ENCODE measurements around the gene FCRL6.

The FCRL6 gene

DNA sequence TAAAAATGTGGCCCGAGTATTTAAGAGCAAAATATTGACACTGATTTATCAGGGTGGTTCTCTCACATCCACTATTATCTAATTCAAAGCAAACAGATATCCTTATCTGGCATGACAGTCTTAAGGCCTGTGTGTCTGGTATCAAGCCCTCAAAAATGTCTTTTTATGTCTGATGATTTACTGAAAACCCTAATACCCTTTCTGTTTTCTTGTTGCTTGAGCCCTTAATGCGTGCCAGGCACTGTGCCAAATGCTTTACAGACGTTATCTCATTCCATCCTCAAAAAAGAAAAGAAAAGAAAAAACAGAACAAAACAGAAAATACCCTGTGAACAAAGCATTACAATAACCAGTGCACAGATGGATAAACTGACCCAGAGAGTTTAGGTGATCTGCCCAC, 15.7 kb upstream of the FCRL6 start:
- Mint-ChIP-seq H3K4me1 (ENCODE audit: low read depth) (peaks cover 8% of the 10 kb centered on the region), H3K36me3 (no peaks in the 10 kb centered on the region), H3K27ac (no peak overlapping the region), H3K9me3 (ENCODE audit: low read depth) (no peaks in the 10 kb centered on the region), H3K27me3 (peaks cover 1% of the 10 kb centered on the region), H3K4me3 (no peak overlapping the region)

DNA sequence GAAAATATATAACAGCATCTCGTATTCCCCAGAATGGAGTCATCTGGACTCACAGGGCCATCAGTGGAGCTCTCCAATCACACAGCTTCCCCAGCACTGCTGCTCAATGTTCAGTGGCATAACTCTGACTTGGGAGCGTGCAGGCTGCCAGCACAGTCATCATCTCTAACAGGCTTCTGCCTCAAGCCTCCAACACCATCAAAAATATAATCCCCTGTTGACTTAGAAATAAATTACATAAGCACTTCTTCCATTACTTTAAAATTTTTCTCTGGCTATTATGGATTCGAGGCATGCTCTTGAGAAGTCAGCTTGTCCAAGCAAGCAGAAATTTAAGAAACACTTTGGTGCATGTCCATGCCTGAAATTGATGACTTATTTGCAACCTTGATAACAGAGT, 15.2 kb upstream of the FCRL6 start:
- H3K36me3 Mint-ChIP-seq = no peaks in the 10 kb centered on the region
- H3K27me3 Mint-ChIP-seq = peaks cover 4% of the 10 kb centered on the region
- H3K4me1 Mint-ChIP-seq (ENCODE audit: low read depth) = peaks cover 5% of the 10 kb centered on the region
- H3K4me3 Mint-ChIP-seq = no peak overlapping the region
- no peaks in the 10 kb centered on the region for H3K9me3 Mint-ChIP-seq (ENCODE audit: low read depth)
- H3K27ac Mint-ChIP-seq = no peak overlapping the region

DNA sequence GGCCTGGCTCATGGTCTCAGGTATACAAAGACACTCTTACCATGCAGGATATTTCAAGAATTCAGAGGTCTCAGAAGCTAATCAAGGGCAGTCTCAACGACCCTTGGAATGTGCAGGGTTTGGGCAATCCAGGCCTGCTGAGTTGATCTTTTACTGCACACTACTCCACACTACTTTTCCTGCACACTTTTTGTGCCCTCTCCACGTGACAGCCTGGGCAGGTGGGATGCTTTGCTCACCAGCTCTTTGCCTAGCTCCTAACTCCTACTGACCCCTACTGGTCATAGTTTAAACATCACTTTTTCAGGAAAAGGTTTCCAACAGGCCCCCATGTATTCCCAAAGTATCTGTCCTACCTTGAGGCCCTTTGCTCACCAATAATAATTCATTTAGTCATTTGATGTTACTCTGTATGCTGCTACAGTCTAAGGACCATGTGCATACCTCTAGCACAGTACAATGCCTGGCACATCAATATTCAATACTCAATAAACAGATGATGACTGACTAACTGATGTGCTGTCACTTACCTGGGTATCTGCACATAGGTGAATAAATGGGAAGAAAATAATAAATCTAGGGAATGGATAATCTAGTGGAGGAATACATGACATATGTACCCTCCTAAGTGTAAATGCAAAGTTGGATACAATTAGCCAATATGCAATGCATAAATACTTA, 11.8 kb upstream of the FCRL6 start:
- no peaks in the 10 kb centered on the region for H3K4me1 Mint-ChIP-seq (ENCODE audit: low read depth)
- no peak overlapping the region for H3K27ac Mint-ChIP-seq
- peaks cover 6% of the 10 kb centered on the region for H3K27me3 Mint-ChIP-seq
- no peak overlapping the region for H3K4me3 Mint-ChIP-seq
- no peaks in the 10 kb centered on the region for H3K36me3 Mint-ChIP-seq
- no peaks in the 10 kb centered on the region for H3K9me3 Mint-ChIP-seq (ENCODE audit: low read depth)

DNA sequence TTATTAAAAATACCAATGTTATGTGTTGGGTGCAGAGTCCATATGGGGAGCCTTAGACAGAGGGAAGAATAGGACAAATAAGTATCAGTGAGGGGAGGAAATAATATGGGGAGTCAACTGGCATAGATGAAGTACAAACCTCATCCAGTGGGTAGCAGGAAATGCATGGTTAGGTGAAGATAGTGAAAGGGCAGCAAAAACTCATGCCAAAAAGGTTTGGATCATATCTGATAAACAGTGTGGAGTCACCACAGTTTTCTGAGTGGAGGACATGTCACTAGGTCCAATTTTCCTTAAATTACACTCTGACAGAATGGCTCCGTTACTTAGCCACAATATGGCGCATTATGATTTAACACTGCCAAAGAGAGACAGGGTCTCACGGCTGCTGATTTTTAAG, 11.1 kb upstream of the FCRL6 start:
- Mint-ChIP-seq H3K36me3 (no peaks in the 10 kb centered on the region), H3K27me3 (peaks cover 6% of the 10 kb centered on the region)

DNA sequence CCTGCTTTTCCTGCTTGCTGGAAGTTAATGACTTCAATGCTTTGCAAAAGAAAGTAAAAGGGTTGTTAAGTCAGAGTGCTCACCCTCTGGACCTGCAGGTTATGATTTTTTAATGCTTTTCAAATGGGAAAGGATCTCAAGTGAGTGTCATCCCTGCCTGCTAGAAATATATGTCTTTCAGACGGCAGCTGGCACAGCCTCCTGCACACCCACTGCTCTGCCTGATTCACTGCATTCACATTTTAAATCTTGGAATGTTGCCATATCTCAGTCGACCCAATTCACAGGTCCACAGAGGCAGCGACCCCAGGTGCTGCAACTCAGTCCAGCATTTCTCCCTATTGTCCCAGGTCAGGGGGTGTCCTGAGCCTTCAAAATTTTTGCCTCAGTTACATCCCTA, 10.7 kb upstream of the FCRL6 start:
- Mint-ChIP-seq H3K36me3 (no peaks in the 10 kb centered on the region), H3K27me3 (peaks cover 6% of the 10 kb centered on the region), H3K9me3 (ENCODE audit: low read depth) (no peaks in the 10 kb centered on the region), H3K4me3 (no peak overlapping the region), H3K27ac (no peak overlapping the region), H3K4me1 (ENCODE audit: low read depth) (no peaks in the 10 kb centered on the region)

More for the DNA sequence above, 11.1 kb upstream of the FCRL6 start:
- Mint-ChIP-seq H3K4me3 (no peak overlapping the region), H3K4me1 (ENCODE audit: low read depth) (no peaks in the 10 kb centered on the region), H3K9me3 (ENCODE audit: low read depth) (no peaks in the 10 kb centered on the region), H3K27ac (no peak overlapping the region)

DNA sequence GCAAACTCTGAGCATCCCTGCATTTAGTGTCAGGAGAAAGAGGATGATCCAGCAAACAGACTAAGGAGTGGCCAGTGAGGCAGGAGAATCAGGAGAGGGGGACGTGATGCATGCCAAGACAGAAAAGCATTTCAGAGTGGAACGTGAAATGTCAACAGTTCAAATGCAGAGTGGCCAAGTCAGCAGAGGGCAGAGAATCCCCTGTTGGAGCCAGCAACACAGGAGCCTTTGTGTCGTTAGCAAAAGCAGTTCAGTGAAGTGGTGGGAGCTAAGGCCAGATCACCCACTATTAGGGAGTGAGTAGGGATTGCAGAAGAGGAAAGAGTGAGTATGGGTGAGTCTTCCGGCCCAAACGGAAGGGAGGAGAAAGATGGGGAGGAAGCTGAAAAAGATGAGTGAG, 6.6 kb upstream of the FCRL6 start:
- no peak overlapping the region for H3K4me3 Mint-ChIP-seq
- peaks cover 17% of the 10 kb centered on the region for H3K4me1 Mint-ChIP-seq (ENCODE audit: low read depth)
- H3K9me3 Mint-ChIP-seq (ENCODE audit: low read depth) = no peaks in the 10 kb centered on the region
- H3K27ac Mint-ChIP-seq = no peak overlapping the region
- no peaks in the 10 kb centered on the region for H3K36me3 Mint-ChIP-seq
- H3K27me3 Mint-ChIP-seq = peaks cover 6% of the 10 kb centered on the region

DNA sequence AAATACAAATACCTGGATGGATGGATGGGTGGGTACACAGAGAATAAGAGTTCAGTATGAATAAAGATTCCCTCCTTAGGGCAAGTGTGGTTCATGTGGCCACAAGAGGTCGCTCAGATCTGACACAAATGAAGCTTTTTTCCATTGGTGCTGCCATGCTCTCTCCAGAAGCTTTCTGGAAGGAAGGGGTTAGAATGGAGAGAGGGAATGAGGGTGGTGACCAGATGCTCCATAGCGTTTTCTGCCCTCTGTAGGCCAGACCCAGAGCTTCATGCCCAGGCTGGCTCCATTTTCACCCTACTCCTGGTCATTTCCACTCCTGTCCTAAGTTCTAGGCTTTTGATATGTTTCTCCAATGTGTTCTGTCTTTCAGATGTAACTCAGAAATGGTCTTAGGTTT, 3.3 kb upstream of the FCRL6 start:
- Mint-ChIP-seq H3K4me1 (ENCODE audit: low read depth) (peaks cover 23% of the 10 kb centered on the region), H3K27me3 (no peaks in the 10 kb centered on the region), H3K36me3 (no peaks in the 10 kb centered on the region), H3K4me3 (no peak overlapping the region), H3K9me3 (ENCODE audit: low read depth) (no peaks in the 10 kb centered on the region), H3K27ac (no peak overlapping the region)

DNA sequence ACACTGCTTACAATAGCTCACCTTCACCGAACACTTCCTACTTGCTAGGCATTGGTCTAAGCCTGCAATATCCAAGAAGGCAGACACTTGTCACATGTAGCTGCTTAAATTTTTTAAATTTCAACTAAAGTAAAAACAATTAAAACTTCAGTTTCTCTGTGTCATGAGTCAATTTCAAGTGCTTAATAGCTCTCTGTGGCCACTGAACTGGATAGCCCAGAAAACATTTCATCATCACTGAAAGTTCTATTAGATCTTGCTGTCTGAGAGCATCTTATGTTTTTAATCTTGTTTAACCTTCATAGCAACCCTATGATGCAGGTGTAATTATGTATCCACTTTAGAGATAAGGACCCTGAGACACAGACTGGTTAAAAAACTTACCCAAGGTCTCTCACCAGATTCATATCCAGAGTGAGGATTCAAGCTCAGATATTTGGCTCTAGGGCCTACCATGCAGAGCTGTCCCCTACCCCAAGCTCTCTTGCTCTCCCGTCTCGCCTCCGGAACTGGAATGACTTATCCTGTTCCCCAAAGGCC, 2.6 kb upstream of the FCRL6 start:
- Mint-ChIP-seq H3K9me3 (ENCODE audit: low read depth) (no peaks in the 10 kb centered on the region), H3K36me3 (no peaks in the 10 kb centered on the region), H3K27ac (no peak overlapping the region), H3K4me1 (ENCODE audit: low read depth) (peaks cover 23% of the 10 kb centered on the region), H3K27me3 (no peaks in the 10 kb centered on the region), H3K4me3 (no peak overlapping the region)

DNA sequence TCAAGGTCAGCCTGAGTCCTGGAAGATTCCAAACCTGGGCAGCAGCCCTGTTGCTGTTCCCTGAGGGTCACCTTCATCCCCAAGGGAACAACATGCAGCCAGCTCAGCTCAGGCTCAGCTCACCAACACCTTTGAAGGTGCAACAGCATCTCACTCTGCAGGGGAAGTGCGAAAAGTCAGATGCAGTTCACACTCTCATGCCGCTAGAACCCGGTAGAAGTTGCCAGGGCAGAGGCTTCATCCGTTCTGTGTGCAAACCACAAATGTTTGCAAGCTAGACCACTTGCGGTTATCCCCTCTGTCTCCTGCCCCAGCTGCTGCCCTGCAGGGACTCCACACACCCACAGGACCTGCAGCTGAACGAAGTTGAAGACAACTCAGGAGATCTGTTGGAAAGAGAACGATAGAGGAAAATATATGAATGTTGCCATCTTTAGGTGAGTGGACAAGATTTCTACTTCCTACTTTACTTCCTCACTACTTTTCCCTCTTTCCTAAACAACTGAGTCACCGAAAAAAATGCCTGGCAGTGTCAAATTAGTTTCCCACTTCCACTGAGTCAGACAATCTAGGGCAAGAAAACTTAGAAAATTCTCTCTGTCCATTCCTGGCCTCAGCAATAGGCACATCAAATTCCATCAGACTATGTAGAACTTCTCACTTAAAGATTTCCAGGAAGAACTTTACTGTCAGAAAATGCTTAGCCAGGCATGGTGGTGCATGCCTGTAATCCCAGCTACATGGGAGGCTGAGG, 1.8 kb upstream of the FCRL6 start:
- peak overlapping the region; percentile 46 for H3K4me3 Mint-ChIP-seq
- H3K27me3 Mint-ChIP-seq = peaks cover 4% of the 10 kb centered on the region
- no peaks in the 10 kb centered on the region for H3K36me3 Mint-ChIP-seq
- H3K27ac Mint-ChIP-seq = no peak overlapping the region
- H3K9me3 Mint-ChIP-seq (ENCODE audit: low read depth) = no peaks in the 10 kb centered on the region
- H3K4me1 Mint-ChIP-seq (ENCODE audit: low read depth) = peaks cover 23% of the 10 kb centered on the region

DNA sequence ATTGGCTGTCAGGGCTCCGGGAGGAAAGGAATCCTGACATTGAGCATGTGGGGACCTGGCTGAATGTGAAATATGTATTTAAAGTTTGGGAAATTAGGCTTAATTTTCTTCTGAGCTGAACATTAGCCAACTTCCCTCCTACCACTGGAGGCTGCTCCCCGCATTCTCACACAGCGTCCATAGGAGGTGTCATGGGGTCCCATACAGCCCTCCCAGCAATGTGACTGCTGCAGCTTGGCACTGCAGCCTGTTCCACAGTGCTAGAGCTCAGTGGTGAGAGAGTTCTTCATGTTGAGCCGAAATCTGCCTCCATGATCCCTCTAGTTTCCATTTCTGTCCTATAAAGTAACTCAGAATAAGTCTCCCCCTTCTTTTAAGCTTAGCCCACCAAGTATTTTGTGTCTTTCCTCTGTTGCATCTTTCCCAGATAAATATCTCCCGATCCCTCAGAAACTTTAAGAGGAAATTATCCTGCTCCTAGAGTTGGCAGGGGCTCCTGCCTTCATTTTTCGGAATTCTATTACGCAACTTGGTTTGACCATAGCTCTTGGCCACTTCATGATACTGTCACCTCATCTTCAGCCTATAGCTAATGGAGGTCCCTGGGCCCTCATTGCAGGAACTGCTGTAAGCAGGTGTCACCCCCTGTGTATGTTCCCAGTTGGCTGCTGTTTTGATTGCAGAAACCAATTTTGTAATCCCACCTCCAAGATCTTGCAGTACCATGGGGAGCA, 2.0 kb downstream of the FCRL6 start:
- no peaks in the 10 kb centered on the region for H3K36me3 Mint-ChIP-seq
- H3K4me3 Mint-ChIP-seq = no peak overlapping the region
- H3K27ac Mint-ChIP-seq = no peak overlapping the region
- no peaks in the 10 kb centered on the region for H3K9me3 Mint-ChIP-seq (ENCODE audit: low read depth)
- peaks cover 20% of the 10 kb centered on the region for H3K4me1 Mint-ChIP-seq (ENCODE audit: low read depth)
- H3K27me3 Mint-ChIP-seq = peaks cover 4% of the 10 kb centered on the region

DNA sequence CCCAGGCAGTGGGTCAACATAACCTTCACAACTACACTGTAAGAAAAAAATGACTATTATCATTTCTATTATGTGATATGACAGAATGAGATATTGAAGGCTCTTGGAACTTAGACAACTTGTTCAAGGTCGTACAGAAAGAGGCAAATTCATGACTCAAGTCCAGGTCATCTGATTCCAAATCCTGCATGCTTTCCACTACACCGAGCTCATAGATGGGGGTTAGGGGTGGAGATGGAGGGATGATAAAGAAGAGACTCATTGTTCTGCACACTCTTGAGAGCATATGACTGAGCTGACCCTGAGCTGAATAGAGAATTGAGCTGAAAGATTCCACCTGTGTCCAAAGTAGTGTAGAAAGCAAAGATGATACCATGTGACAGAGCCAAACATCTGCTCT, 2.8 kb downstream of the FCRL6 start:
- H3K27me3 Mint-ChIP-seq = peaks cover 4% of the 10 kb centered on the region
- H3K27ac Mint-ChIP-seq = no peak overlapping the region
- H3K4me3 Mint-ChIP-seq = no peak overlapping the region
- no peaks in the 10 kb centered on the region for H3K36me3 Mint-ChIP-seq
- no peaks in the 10 kb centered on the region for H3K9me3 Mint-ChIP-seq (ENCODE audit: low read depth)
- H3K4me1 Mint-ChIP-seq (ENCODE audit: low read depth) = peaks cover 12% of the 10 kb centered on the region

DNA sequence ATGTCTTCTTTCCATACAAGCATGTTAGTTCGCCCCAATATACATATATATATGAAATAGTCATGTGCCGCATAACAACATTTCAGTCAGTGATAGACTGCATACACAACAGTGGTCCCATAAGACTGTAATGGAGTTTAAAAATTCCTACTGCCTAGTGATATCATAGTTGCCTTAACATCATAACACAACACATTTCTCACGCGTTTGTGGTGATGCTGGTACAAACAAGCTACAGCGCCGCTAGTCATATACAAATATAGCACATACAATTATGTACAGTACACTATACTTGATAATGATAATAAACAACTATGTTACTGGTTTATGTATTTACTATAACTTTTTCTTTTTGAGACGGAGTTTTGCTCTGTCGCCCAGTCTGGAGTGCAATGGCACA, 13.8 kb downstream of the FCRL6 start:
- Mint-ChIP-seq H3K9me3 (ENCODE audit: low read depth) (no peaks in the 10 kb centered on the region), H3K4me1 (ENCODE audit: low read depth) (peaks cover 8% of the 10 kb centered on the region), H3K27ac (no peak overlapping the region), H3K36me3 (no peaks in the 10 kb centered on the region), H3K27me3 (no peaks in the 10 kb centered on the region), H3K4me3 (no peak overlapping the region)

DNA sequence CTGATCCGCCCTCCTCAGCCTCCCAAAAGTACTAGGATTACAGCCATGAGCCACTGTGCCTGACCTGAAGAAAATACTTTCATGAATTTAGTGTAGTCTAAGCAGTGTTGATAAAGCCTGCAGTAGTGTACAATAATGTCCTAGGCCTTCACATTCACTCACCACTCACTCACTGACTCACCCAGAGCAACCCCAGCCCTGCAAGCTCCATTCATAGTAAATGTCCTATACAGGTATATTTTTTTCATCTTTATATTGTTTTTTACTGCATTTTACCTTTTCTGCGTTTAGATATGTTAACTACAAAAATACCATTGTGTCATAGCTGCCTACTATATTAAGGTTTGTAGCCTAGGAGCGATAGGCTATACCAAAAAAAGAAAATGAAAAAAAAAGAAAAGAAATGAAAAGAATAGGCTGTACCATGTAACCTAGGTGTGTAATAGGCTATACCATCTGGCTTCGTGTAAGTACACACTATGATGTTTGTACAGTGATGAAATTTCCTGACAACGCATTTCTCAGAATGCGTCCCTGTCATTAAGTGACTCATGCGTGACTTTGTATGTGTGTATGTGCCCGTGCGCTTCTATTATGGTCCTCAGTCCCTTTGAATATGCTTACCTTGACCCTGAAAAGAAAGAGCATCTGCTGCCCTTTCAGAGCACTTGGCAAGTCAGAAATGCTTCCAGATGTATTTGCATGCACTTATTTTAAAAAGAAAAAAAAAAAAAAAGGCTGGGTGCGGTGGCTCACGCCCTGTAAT, 15.3 kb downstream of the FCRL6 start:
- H3K36me3 Mint-ChIP-seq = no peaks in the 10 kb centered on the region
- peaks cover 8% of the 10 kb centered on the region for H3K4me1 Mint-ChIP-seq (ENCODE audit: low read depth)
- H3K27ac Mint-ChIP-seq = no peak overlapping the region
- H3K9me3 Mint-ChIP-seq (ENCODE audit: low read depth) = no peaks in the 10 kb centered on the region
- H3K4me3 Mint-ChIP-seq = no peak overlapping the region
- H3K27me3 Mint-ChIP-seq = no peaks in the 10 kb centered on the region

DNA sequence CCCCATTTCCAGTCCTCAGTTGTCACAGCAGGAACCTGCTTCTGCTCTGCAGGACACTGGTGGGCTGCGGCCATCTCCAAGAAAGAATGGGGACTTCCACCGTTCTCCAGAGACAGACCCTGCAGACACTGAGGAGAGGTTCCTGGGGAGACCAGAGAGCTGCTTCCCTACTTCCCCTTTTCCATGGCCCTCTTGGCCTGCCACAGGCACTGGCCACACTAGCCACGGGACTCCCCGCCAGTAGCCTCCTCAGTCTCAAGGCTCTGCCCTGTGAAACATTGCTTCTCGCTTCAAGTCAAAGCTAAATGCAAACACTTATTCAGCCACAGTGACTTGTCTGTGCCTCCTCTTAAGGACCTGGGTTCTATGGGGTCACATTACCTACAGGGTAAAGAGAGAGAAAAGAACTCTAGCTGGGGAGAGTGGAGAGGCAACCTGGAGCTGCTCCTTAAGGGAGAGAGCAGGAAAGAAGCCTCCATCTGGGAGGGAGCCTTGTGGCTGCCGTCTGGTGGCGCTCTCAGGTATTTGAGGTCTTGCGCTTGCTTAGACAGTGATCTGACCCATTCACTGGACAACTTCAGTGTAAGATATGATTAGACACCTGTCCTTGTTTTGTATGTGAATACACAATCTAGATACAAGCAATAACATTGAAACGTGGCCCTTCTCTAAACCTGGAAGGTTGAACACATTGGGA, 19.2 kb downstream of the FCRL6 start:
- no peaks in the 10 kb centered on the region for H3K9me3 Mint-ChIP-seq (ENCODE audit: low read depth)
- no peaks in the 10 kb centered on the region for H3K36me3 Mint-ChIP-seq
- H3K27me3 Mint-ChIP-seq = no peaks in the 10 kb centered on the region
- no peak overlapping the region for H3K27ac Mint-ChIP-seq
- H3K4me1 Mint-ChIP-seq (ENCODE audit: low read depth) = peaks cover 30% of the 10 kb centered on the region
- no peak overlapping the region for H3K4me3 Mint-ChIP-seq

Measured in activated naive CD8-positive, alpha-beta T cell (primary cell).